A549 (cell line): Measurements from ENCODE around the gene WRAP53. TPM values are rescaled to one million over a fixed set of nuclear protein-coding genes. Genes with fewer than 3 reads are reported as not detected.

ENCODE experiments used
- ATAC-seq, 2 experiments: fragments of 200-7000 bp in 1 of 2; fragments of >200 bp in 1 of 2; cut with Nextera tagmentation in 1 of 2; cut with Tn5 transposase in 1 of 2; 3 replicates each; pipeline versions ENCODE4 v1.8.0 to v1.9.1; 2018 to 2020; ENCODE audit warnings: mild to moderate bottlenecking in 1 of 2, moderate library complexity in 1 of 2
- CTCF ChIA-PET: fragments of 300-600 bp; sonication (Branson Sonifier 250); formaldehyde crosslinking; extraction: SDS; loops from one replicate; lab custom pipeline; 2021; ENCODE audit warnings: antibody characterized with exemption, inconsistent platforms; lab: Yijun Ruan, JAX
- POLR2A ChIA-PET: fragments of 350-600 bp; formaldehyde crosslinking; extraction: SDS; loops from one replicate; lab custom pipeline; 2021; ENCODE audit warnings: antibody characterized with exemption, inconsistent platforms; lab: Yijun Ruan, JAX
- DNase-seq, 2 experiments: peaks; one replicate each; pipeline versions ENCODE4 v3.0.0 to v3.0.0-alpha.2; 2011 to 2016; ENCODE audit warnings: low read depth in 1 of 2, low spot score in 1 of 2
- FAIRE-seq: peaks from 2 replicates; lab custom pipeline; 2011; peaks lifted over from hg19 to GRCh38; lab: Jason Lieb, UNC
- H3K27ac ChIP-seq, 2 experiments: fragments of >200 bp; sonication (Bioruptor Twin); formaldehyde crosslinking; 3 replicates each; pipeline ENCODE4 v1.5.1; 2016 to 2017
- H3K4me1 ChIP-seq: fragments of >200 bp; sonication (Bioruptor Twin); formaldehyde crosslinking; 3 replicates; pipeline ENCODE4 v1.6.1; 2016
- H3K4me2 ChIP-seq: fragments of >200 bp; sonication (Bioruptor Twin); formaldehyde crosslinking; 3 replicates; pipeline ENCODE4 v1.6.1; 2016
- H3K4me3 ChIP-seq: fragments of >200 bp; sonication (Bioruptor Twin); formaldehyde crosslinking; 3 replicates; pipeline ENCODE4 v1.5.1; 2016
- H3K9me3 ChIP-seq: fragments of >200 bp; sonication (Bioruptor Twin); formaldehyde crosslinking; 3 replicates; pipeline ENCODE4 v1.6.1; 2016
- CBX8 ChIP-seq: fragments of 200-600 bp; sonication (generic); IDR thresholded peaks from 2 replicates; pipeline ENCODE4 v1.6.1; 2016
- HOXB5 ChIP-seq: fragments of 250-450 bp; sonication (Bioruptor Pico); IDR thresholded peaks from 2 replicates; pipeline ENCODE4 v1.5.0; 2020; ENCODE audit warnings: mild to moderate bottlenecking, moderate library complexity
- JUN ChIP-seq, 2 experiments: fragments of >200 bp; sonication (Bioruptor Twin); formaldehyde crosslinking; IDR thresholded peaks; 2 replicates in 1 of 2; 3 replicates in 1 of 2; pipeline ENCODE4 v1.6.1; 2016 to 2017
- KDM1A ChIP-seq: fragments of 200-600 bp; sonication (generic); IDR thresholded peaks from 2 replicates; pipeline ENCODE4 v1.6.1; 2016; ENCODE audit warnings: low read depth, mild to moderate bottlenecking
- KDM5A ChIP-seq: fragments of 200-600 bp; sonication (generic); IDR thresholded peaks from 2 replicates; pipeline ENCODE4 v1.6.1; 2016; ENCODE audit warnings: antibody characterized with exemption, mild to moderate bottlenecking
- MAZ ChIP-seq: fragments of 150-350 bp; IDR thresholded peaks from 2 replicates; pipeline ENCODE4 v1.6.1; 2014; ENCODE audit warnings: antibody characterized with exemption, low read depth, low read length, borderline replicate concordance
- NR3C1 ChIP-seq: fragments of >200 bp; sonication (Bioruptor Twin); formaldehyde crosslinking; IDR thresholded peaks from 3 replicates; pipeline ENCODE4 v1.6.1; 2017
- RARB ChIP-seq: fragments of 250-450 bp; sonication (Bioruptor Pico); IDR thresholded peaks from 2 replicates; pipeline ENCODE4 v1.8.0; 2021; ENCODE audit warnings: mild to moderate bottlenecking, moderate library complexity
- REST ChIP-seq: fragments of 200-600 bp; sonication (generic); IDR thresholded peaks from 2 replicates; pipeline ENCODE4 v1.6.1; 2016; ENCODE audit warnings: antibody characterized with exemption, mild to moderate bottlenecking, moderate library complexity
- RNF2 ChIP-seq: fragments of 200-600 bp; sonication (generic); IDR thresholded peaks from 2 replicates; pipeline ENCODE4 v1.6.1; 2016; ENCODE audit warnings: low read depth, mild to moderate bottlenecking, antibody characterized with exemption, moderate library complexity, borderline replicate concordance
- SREBF2 ChIP-seq: fragments of 450-650 bp; IDR thresholded peaks from 2 replicates; pipeline ENCODE4 v1.6.1; 2014; ENCODE audit warnings: mild to moderate bottlenecking, moderate library complexity
- TFCP2L1 ChIP-seq: fragments of 250-450 bp; sonication (Bioruptor Pico); IDR thresholded peaks from 2 replicates; pipeline ENCODE4 v1.5.0; 2021; ENCODE audit warnings: mild to moderate bottlenecking
- TP53 ChIP-seq: fragments of 250-450 bp; sonication (Bioruptor Pico); IDR thresholded peaks from 2 replicates; pipeline ENCODE4 v1.5.0; 2021; ENCODE audit warnings: mild to moderate bottlenecking, moderate library complexity
- ZSCAN20 ChIP-seq: fragments of 250-450 bp; sonication (Bioruptor Pico); IDR thresholded peaks from 2 replicates; pipeline ENCODE4 v1.8.0; 2022; ENCODE audit warnings: mild to moderate bottlenecking, moderate library complexity
- WGBS: methylation state at CpG from one replicate; pipeline ENCODE4 v1.1.6; 2017; ENCODE audit errors: missing lambda C conversion rate; 5-methylcytosine and 5-hydroxymethylcytosine counted together
- polyA plus RNA-seq, 4 experiments: library from polyadenylated mRNA; depleted of rRNA in 3 of 4; stranded (reverse); fragments of >200 nt; fragmentation: RNase III in 1 of 4; extraction: RNeasy Plus Mini Kit Qiagen cat#74134 plus additional on column Dnase treatment in 1 of 4; gene quantifications; 2 replicates in 3 of 4; 3 replicates in 1 of 4; pipeline ENCODE4 v1.2.3, GENCODE V29; 2011 to 2017

Gene WRAP53
- polyA plus RNA-seq, 2 of the 4 experiments (the other 2 are of a cell fraction), result 15.9 to 34.0 TPM

DNA sequence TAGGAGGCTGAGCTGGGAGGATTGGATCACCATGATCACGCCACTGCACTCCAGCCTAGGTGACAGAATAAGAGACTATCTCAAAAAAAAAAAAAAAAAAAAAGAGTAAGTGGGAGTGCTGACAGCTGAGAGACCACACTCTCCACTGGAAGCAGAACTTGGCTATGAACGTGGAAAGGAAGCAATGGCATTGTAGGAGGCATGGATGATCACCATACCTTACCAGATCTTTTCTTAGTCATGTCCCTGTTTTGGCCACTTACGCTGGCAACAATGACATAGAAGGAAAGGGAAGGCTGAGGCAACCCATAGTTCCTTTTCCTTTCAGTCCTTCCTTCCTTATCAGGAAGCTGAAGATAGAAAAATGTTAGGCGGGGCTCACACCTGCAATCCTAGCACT lies 41.3 kb upstream of the WRAP53 start:
- CTCF ChIA-PET, result interaction anchor here (0.6 to 8.0 kb wide), 7 partner anchors 9 to 115 kb away, joined by 3 to 80 read pairs (median 4); partner anchors contain the start of genes SAT2 and TP53
- WGBS, result 68% methylated on average over 4 of the region's 4 CpGs
- no peak overlapping the region for H3K27ac ChIP-seq
- POLR2A ChIA-PET, result no interaction called here
- H3K9me3 ChIP-seq, result no peaks in the 10 kb centered on the region
- FAIRE-seq (no peak), ATAC-seq (no peak), DNase-seq (no peak)
- TF ChIP-seq SREBF2 (no peak), NR3C1 (no peak)
- no peak overlapping the region for H3K4me3 ChIP-seq
- H3K4me2 ChIP-seq, result no peak overlapping the region
- H3K4me1 ChIP-seq, result peaks cover 16% of the 10 kb centered on the region; the same call in 1 of the 3 replicates

GRCh38 chr17:7650509-7651096 lies 37.7 kb upstream of the WRAP53 start, which contains the start of gene ATP1B2:
TSS of gene ATP1B2 (plus strand) at chr17:7650926. CDS start at chr17:7651519, 593 bp downstream.
- DNase-seq (peak; percentile 59 to 90), ATAC-seq (peak; percentile 63 to 85), FAIRE-seq (no peak)
- Histone ChIP-seq H3K4me3 (peak within 1 kb of the TSS; percentile 59), H3K27ac (peak within 1 kb of the TSS in 1 of 2 experiments; percentile 58; a peak in 4 of 6 replicates), H3K9me3 (no peaks in the 10 kb centered on the region), H3K4me2 (peak within 1 kb of the TSS; percentile 100), H3K4me1 (peaks cover 16% of the 10 kb centered on the region; the same call in 1 of the 3 replicates)
- POLR2A ChIA-PET, result interaction anchor here (0.5 to 2.5 kb wide), 8 partner anchors 18 to 71 kb away, joined by 3 to 32 read pairs (median 4); partner anchors contain the start of genes MPDU1, SAT2 and TP53
- no peak for TF ChIP-seq TP53 (CRISPR knock-in tag)
- TF ChIP-seq TFCP2L1, result no peak
- TF ChIP-seq JUN (IDR thresholded peaks at IDR 0.05), result no peak
- TF ChIP-seq MAZ, result no peak
- no peak for TF ChIP-seq RARB (CRISPR knock-in tag)
- no peak for TF ChIP-seq KDM1A
- TF ChIP-seq ZSCAN20 (CRISPR knock-in tag), result no peak
- TF ChIP-seq REST, result no peak
- no peak for TF ChIP-seq CBX8
- no peak for TF ChIP-seq KDM5A
- CTCF ChIA-PET, result interaction anchor here (0.8 to 8.0 kb wide), 9 partner anchors 16 to 61 kb away, joined by 3 to 80 read pairs (median 4); partner anchors contain the start of genes FXR2, SAT2, TP53 and WRAP53
- 11% methylated on average over 24 of the region's 34 CpGs for WGBS

- ChIA-PET CTCF (interaction anchor here (0.8 to 8.0 kb wide), 10 partner anchors 15 to 62 kb away, joined by 3 to 80 read pairs (median 4); partner anchors contain the start of genes FXR2, SAT2, TP53 and WRAP53), POLR2A (interaction anchor here (0.8 to 2.5 kb wide), 4 partner anchors 18 to 40 kb away, joined by 3 to 32 read pairs (median 8); partner anchors contain the start of genes SAT2 and TP53)
- peak overlapping the region; percentile 59 for H3K4me3 ChIP-seq
- FAIRE-seq, result no peak
- TF ChIP-seq HOXB5 (CRISPR knock-in tag) (no peak), RNF2 (peak; percentile 82; the same call in 1 of the 2 replicates), CBX8 (peak; percentile 94)
- H3K9me3 ChIP-seq, result no peaks in the 10 kb centered on the region
- H3K4me2 ChIP-seq, result peak overlapping the region; percentile 100
- WGBS, result 20% methylated on average over 25 of the region's 45 CpGs
- ATAC-seq, result peak in 1 of 2 experiments; percentile 8; a peak in 1 of 6 replicates
- H3K4me1 ChIP-seq, result peaks cover 16% of the 10 kb centered on the region; the same call in 1 of the 3 replicates
- H3K27ac ChIP-seq, result peak overlapping the region in 1 of 2 experiments; percentile 58; a peak in 4 of 6 replicates
- DNase-seq, result no peak
Observed at GRCh38 chr17:7651097-7651664, 37.1 kb upstream of the WRAP53 start.
